Stimulated activated naive B cell treated with anti-CD40 and anti-IgM and Interleukin-4, amounts not matched to agents 10 μg/mL and 1 μg/mL and 100 μg/mL, for 72 hours (primary cell): ENCODE measurements around the gene CTDSPL.

ENCODE experiments used
- ATAC-seq, 2 donors: fragments of 150-1000 bp; cut with Tn5 transposase; replicated peaks; 2 replicates each; pipeline ENCODE4 v1.10.0; 2021; ENCODE audit warnings: moderate library complexity in 1 of 2
- DNase-seq: peaks from one replicate; pipeline ENCODE4 v3.0.0; 2021
- H3K27ac Mint-ChIP-seq: one replicate; pipeline ENCODE4 v1.8.0; 2022; ENCODE audit warnings: mild to moderate bottlenecking, mixed read lengths
- H3K27me3 Mint-ChIP-seq, 2 donors: one replicate each; pipeline ENCODE4 v1.8.0; 2022; ENCODE audit warnings: mixed read lengths in 2 of 2
- H3K36me3 Mint-ChIP-seq, 2 donors: one replicate each; pipeline ENCODE4 v1.8.0; 2022; ENCODE audit warnings: mixed read lengths in 2 of 2, mild to moderate bottlenecking in 1 of 2
- H3K4me1 Mint-ChIP-seq, 2 donors: one replicate each; pipeline ENCODE4 v1.8.0; 2022; ENCODE audit warnings: mixed read lengths in 2 of 2, mild to moderate bottlenecking in 1 of 2
- H3K4me3 Mint-ChIP-seq, 2 donors: one replicate each; pipeline ENCODE4 v1.8.0; 2022; ENCODE audit warnings: mild to moderate bottlenecking in 2 of 2, mixed read lengths in 2 of 2, moderate library complexity in 1 of 2
- H3K9me3 Mint-ChIP-seq, 2 donors: one replicate each; pipeline ENCODE4 v1.8.0; 2022; ENCODE audit warnings: mixed read lengths in 2 of 2, mild to moderate bottlenecking in 1 of 2

CTDSPL gene

DNA sequence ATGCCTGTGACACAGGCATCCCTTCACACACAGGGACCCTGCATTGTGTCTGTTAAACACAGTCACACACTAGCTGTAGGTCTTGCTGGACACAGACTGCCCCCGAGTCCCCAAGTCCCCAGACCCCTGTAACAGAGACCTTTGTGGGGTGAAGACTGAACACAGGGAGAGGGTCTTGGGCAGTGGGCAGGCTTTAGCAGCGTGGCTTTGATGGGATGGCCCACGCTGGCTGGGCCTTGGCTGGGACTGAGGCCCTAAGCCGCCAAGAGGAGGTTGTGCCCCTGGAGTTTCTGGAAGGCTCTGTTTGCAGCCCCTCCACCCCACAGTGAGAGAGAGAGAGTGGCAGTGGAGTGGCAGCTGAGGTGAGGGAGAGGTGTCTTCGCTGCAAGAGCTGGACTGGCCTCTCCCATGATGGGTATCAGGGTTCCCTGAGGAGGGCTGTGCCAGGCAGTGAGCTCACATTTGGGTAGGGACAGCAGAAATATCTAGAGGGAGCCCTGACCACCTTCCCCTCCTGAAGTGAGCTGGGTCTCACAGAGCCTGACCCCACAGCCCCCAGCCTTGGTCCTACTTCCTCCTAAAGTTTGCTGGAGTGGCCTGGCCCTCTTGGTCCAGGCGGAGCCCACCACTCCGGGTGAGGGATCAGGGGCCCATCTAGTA lies 128.3 kb downstream of the CTDSPL start:
- H3K9me3 Mint-ChIP-seq: no peaks in the 10 kb centered on the region

DNA sequence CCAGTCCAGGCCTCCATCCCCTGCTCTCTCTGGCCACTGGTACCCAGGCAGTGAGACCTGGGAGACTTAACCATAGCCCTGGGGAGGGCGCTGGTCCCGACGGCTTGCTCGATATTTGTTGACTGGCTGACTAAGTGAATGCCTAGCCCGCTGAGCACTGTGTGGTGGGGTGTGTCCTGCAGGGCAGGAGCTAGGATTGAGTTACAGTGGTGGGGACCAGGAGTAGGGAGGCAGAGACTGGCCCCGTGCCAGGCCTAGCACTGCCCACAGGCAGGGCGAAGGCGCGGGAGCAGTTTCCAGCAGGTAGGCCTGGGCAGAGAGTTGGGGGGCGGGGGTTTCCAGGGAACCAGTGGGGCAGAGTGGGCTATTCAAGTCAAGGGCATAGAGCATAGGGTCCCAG lies 128.8 kb downstream of the CTDSPL start, which contains the start of gene VILL:
TSS of gene VILL (plus strand) at position 260 of the 400 bp plus-strand sequence. CDS start 2,887 bp downstream, outside the sequence.
- Mint-ChIP-seq H3K9me3 (no peaks in the 10 kb centered on the region), H3K4me3 (no peak within 1 kb of the TSS), H3K27me3 (no peaks in the 10 kb centered on the region), H3K36me3 (peaks cover under 1 to 2% of the 10 kb centered on the region in 2 donors), H3K27ac (peak within 1 kb of the TSS; percentile 47), H3K4me1 (peaks cover 14 to 23% of the 10 kb centered on the region in 2 donors)
- DNase-seq (no peak), ATAC-seq (no peak)

More for the DNA sequence above, 128.3 kb downstream of the CTDSPL start:
- H3K4me1 Mint-ChIP-seq: peaks cover 11 to 17% of the 10 kb centered on the region in 2 donors
- H3K4me3 Mint-ChIP-seq: no peak overlapping the region
- H3K27me3 Mint-ChIP-seq: no peaks in the 10 kb centered on the region
- no peak for DNase-seq
- ATAC-seq: no peak
- H3K36me3 Mint-ChIP-seq: no peaks in the 10 kb centered on the region
- H3K27ac Mint-ChIP-seq: no peak overlapping the region

DNA sequence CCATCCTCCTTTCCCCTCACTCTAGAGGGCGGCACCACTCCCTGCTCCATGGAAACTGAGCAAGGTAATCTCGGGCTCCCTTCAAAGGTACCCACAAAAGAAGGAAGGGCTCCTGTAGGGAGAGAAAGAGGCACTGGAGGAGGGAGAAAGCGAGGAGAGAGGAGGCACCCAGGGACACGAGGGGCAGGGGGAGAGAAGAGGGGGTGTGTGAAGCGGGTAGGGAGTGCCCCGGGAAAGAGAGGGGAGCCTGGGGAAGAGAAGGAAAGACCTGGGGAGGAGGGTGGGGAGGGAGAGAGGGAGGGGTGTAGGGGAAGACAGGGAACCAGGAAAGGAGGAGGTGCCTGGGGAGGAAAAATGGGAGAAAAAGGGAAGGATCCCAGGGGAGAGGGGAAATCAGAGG lies 129.4 kb downstream of the CTDSPL start:
- no peaks in the 10 kb centered on the region for H3K27me3 Mint-ChIP-seq

DNA sequence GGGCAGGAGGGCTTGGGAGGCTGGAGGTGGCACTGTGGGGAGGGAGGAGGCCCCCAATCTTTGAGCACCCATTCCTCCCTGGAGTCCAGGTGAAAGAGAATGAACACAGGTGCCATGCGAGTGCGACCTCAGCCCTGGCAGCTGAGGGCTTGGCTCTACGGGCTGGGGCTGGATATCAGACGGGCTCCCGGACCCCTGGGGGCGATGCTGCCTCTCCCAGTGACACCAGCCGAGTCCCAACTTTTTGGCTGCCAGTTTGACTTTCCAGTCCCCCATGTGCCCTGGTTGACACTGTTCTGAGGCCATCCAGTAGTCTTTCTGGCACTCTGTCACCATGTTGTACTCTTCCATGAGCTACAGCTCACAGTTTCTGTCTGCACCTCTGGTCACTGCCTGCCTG lies 130.1 kb downstream of the CTDSPL start:
- ATAC-seq (no peak), DNase-seq (no peak)
- H3K27ac Mint-ChIP-seq: peak overlapping the region; percentile 47
- H3K4me1 Mint-ChIP-seq: peaks cover 20 to 34% of the 10 kb centered on the region in 2 donors
- H3K9me3 Mint-ChIP-seq: peaks cover 0 to 3% of the 10 kb centered on the region in 2 donors
- H3K4me3 Mint-ChIP-seq: no peak overlapping the region
- peaks cover 12 to 14% of the 10 kb centered on the region in 2 donors for H3K36me3 Mint-ChIP-seq
- no peaks in the 10 kb centered on the region for H3K27me3 Mint-ChIP-seq

More for the DNA sequence above, 129.4 kb downstream of the CTDSPL start:
- DNase-seq (no peak), ATAC-seq (no peak)
- Mint-ChIP-seq H3K4me1 (peaks cover 17 to 27% of the 10 kb centered on the region in 2 donors), H3K36me3 (peaks cover 5 to 7% of the 10 kb centered on the region in 2 donors), H3K9me3 (no peaks in the 10 kb centered on the region), H3K27ac (no peak overlapping the region), H3K4me3 (no peak overlapping the region)

DNA sequence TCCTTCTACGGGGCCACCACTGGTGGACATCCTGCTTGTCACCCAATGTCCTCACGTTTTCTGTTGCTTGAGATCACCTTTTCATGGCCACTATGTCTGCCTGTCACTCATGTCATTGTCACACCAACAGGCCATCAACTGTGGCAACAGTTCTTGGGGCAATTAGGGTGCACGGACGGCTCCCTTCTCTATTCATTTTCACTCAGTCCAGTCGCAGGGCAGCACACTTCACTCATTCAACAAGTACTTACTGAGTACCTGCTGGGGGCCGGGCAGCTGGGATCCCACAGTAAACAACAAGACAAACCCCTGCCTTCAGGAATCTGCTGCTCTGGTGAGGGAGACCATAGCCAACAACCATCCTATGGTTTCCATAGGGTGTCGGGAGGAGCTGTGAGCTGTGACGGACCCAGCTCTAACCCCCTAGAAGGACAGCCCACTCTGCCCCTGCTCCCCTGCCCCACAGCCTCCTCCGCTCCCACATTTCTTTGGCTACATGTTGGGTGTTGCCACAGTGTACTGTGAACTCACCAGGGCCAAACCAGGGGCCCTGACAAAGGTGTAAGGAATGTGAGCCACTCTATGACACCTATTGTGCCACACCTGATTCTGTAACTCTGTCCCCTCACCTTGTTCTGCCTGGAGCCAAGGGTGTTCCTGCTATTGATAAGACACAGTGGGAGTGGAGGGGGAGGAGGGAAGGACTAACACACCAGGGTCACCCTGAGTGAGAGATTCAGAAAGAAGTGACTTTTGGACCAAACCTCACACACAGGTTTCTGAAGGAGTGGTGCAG lies 130.8 kb downstream of the CTDSPL start:
- Mint-ChIP-seq H3K27ac (no peak overlapping the region), H3K36me3 (peaks cover 17 to 20% of the 10 kb centered on the region in 2 donors), H3K9me3 (peaks cover 0 to 3% of the 10 kb centered on the region in 2 donors), H3K4me3 (no peak overlapping the region), H3K4me1 (peaks cover 26 to 40% of the 10 kb centered on the region in 2 donors), H3K27me3 (no peaks in the 10 kb centered on the region)
- no peak for ATAC-seq
- DNase-seq: no peak

DNA sequence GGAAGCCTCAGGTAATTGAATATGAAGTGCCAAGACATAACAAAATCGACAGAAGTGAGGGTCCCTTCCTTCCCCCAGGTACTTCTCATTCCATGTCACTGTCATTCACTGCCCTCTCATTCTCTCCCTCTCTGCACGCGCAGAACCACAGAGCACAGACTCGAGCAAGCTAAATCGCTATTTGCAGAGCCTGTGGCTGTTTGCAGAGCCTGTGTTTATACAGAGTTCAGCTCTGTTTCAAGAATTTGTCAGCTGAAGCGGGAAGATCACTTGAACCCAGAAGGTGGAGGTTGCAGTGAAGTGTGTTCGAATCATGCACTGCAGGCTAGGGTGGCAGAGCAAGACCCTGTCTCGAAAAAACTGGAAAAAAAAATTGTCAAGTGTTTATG lies 131.4 kb downstream of the CTDSPL start:
- Mint-ChIP-seq H3K27me3 (no peaks in the 10 kb centered on the region), H3K9me3 (peaks cover 0 to 3% of the 10 kb centered on the region in 2 donors), H3K36me3 (peaks cover 17 to 20% of the 10 kb centered on the region in 2 donors), H3K27ac (peak overlapping the region; percentile 4), H3K4me3 (peak overlapping the region; percentile 23 to 91), H3K4me1 (peaks cover 28 to 42% of the 10 kb centered on the region in 2 donors)
- no peak for DNase-seq
- no peak for ATAC-seq

DNA sequence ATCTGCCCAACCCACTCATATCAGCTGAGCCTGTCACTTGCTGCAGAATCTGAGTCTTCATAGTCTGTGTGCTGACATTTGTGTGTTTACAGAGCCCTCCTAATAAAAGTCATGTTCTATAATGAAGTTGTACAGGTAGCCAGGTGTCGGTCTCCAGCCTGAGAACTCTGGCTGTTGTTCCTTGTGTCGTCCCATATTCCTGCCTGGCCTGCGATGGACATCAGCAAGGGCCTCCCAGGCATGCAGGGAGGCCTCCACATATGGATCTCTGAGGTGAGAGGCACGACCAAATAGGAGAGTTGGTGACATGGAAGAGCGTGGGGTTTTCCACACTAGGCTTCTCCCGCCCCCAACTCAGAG lies 131.8 kb downstream of the CTDSPL start:
- H3K9me3 Mint-ChIP-seq: peaks cover 0 to 3% of the 10 kb centered on the region in 2 donors
- H3K4me1 Mint-ChIP-seq: peaks cover 32 to 46% of the 10 kb centered on the region in 2 donors
- peaks cover 17 to 20% of the 10 kb centered on the region in 2 donors for H3K36me3 Mint-ChIP-seq
- peak overlapping the region; percentile 91 to 96 for H3K4me3 Mint-ChIP-seq
- ATAC-seq (no peak), DNase-seq (no peak)
- H3K27me3 Mint-ChIP-seq: no peaks in the 10 kb centered on the region
- peak overlapping the region; percentile 96 for H3K27ac Mint-ChIP-seq

DNA sequence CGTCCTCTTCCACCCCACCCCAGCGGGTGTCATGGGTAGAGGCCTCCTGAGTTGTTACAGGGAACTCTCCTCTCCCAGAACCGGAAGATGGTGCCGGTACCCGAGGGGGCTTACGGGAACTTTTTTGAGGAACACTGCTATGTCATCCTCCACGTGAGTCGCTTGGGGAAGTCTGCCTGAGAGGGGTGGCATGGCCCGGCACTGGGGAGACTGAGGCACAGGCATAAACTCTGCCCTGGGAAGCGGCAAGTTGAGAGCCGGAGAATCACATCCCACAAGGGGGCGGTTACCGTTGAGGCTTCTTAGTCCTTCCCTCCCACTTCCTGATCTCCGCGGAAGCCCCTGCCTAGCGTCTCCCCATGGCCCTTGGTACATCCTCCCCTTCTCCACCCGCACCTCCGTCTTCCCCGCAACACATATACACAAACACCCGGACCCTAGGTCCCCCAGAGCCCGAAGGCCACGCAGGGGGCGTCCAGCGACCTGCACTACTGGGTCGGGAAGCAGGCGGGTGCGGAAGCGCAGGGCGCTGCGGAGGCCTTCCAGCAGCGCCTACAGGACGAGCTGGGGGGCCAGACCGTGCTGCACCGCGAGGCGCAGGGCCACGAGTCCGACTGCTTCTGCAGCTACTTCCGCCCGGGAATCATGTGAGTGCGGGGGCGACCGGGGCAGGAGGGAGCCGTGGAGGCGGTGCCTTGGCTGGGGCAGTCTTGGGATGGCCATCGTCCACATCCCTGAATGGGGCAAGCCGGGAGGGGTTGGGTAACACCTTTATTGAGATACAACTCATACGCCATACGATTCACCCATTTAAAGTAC lies 132.3 kb downstream of the CTDSPL start:
- Mint-ChIP-seq H3K27ac (peak overlapping the region; percentile 96), H3K4me1 (peaks cover 35 to 52% of the 10 kb centered on the region in 2 donors)

DNA sequence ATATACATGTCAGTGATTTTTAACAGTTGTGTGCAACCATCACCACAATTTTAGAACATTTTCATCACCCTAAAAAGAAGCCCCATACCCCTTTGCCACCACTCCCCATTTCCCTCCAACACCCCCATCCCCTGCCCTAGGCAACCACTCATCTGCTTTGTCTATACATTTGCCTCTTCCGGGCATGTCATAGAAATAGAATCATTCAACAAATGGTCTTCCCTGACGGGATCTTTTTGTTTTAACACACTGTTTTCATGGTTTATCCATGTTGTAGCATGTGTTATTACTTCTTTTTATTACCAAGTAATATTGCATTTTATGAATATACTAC lies 132.9 kb downstream of the CTDSPL start:
- no peaks in the 10 kb centered on the region for H3K27me3 Mint-ChIP-seq
- H3K9me3 Mint-ChIP-seq: peaks cover 0 to 3% of the 10 kb centered on the region in 2 donors
- peak overlapping the region; percentile 91 to 96 for H3K4me3 Mint-ChIP-seq
- peak; percentile 0 to 5 for ATAC-seq
- no peak for DNase-seq
- H3K27ac Mint-ChIP-seq: peak overlapping the region; percentile 96
- H3K36me3 Mint-ChIP-seq: peaks cover 17 to 26% of the 10 kb centered on the region in 2 donors
- H3K4me1 Mint-ChIP-seq: peaks cover 41 to 57% of the 10 kb centered on the region in 2 donors

More for the DNA sequence above, 132.3 kb downstream of the CTDSPL start:
- H3K9me3 Mint-ChIP-seq: peaks cover 0 to 3% of the 10 kb centered on the region in 2 donors
- DNase-seq: peak; percentile 77
- ATAC-seq: peak; percentile 80
- H3K36me3 Mint-ChIP-seq: peaks cover 17 to 20% of the 10 kb centered on the region in 2 donors
- no peaks in the 10 kb centered on the region for H3K27me3 Mint-ChIP-seq
- H3K4me3 Mint-ChIP-seq: peak overlapping the region; percentile 91 to 96

DNA sequence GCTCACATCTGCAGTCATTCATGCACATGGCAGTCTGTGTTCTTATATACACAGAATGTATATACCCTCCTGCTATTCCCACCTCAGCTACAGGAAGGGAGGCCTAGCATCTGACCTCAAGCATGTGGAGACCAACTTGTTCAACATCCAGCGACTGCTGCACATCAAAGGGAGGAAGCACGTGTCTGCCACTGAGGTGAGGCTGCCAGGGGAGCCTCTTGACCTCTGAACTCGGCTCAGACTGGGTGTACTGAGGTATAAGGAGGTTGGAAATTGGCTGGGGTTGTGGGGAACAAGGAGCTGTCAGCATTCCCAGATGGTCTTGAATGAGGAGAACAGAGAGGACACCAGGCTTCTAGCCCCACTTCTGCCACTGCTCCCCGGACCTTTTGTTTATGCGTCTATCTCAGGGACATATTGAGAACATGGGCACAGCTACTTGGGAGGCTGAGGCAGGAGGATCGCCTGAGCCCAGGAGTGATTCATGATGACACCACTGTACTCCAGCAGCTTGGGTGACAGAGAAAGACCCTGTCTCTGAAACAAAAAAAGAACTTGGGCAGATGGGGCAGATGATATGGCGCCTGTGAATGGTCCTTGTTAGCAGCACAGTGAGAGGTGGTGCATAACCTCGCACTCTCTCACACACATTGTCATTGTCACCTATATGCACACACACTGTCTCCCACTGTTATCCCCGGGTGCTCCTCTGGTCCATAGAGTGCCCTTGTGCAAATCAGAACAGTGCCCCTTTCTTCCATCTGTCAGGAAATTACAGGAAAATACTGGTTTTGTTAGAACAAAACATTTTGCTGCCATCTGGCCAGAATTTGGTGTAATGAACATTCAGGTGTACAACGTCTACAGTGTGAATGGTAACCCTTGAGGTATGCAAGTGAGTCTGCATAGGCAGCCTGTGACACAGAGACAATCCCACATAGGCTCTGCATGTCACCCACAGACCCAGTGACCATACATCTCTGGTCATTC lies 134.3 kb downstream of the CTDSPL start:
- Mint-ChIP-seq H3K27me3 (no peaks in the 10 kb centered on the region), H3K4me3 (no peak overlapping the region), H3K9me3 (peaks cover 0 to 3% of the 10 kb centered on the region in 2 donors), H3K36me3 (peaks cover 22 to 38% of the 10 kb centered on the region in 2 donors), H3K4me1 (peaks cover 45 to 57% of the 10 kb centered on the region in 2 donors), H3K27ac (peak overlapping the region; percentile 76)
- DNase-seq (no peak), ATAC-seq (no peak)

DNA sequence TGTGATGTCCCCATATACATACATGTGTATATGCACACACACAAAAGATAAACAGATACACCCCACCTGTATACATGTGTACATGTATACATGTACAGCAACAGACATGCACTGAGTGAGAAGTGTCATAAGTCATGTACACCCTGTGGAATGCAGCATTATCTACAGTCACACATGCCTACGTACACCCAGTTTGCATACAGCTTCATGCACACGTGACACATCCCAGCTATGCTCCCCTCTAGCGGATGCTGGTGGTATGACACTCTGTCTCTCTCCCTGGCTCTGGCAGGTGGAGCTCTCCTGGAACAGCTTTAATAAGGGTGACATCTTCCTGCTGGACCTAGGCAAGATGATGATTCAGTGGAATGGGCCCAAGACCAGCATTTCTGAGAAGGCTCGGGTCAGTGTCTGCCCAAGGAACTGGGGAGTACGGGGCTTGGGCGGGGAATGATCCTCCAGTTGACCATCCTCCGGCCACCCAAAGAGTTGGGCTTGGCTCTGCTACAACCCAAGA lies 135.2 kb downstream of the CTDSPL start:
- peaks cover 26 to 41% of the 10 kb centered on the region in 2 donors for H3K36me3 Mint-ChIP-seq
- peaks cover 45 to 57% of the 10 kb centered on the region in 2 donors for H3K4me1 Mint-ChIP-seq
- ATAC-seq (peak; percentile 47 to 50), DNase-seq (peak; percentile 70)
- no peaks in the 10 kb centered on the region for H3K27me3 Mint-ChIP-seq
- H3K4me3 Mint-ChIP-seq: peak overlapping the region in 1 of 2 donors; percentile 27
- H3K9me3 Mint-ChIP-seq: peaks cover 0 to 3% of the 10 kb centered on the region in 2 donors
- peak overlapping the region; percentile 68 for H3K27ac Mint-ChIP-seq

DNA sequence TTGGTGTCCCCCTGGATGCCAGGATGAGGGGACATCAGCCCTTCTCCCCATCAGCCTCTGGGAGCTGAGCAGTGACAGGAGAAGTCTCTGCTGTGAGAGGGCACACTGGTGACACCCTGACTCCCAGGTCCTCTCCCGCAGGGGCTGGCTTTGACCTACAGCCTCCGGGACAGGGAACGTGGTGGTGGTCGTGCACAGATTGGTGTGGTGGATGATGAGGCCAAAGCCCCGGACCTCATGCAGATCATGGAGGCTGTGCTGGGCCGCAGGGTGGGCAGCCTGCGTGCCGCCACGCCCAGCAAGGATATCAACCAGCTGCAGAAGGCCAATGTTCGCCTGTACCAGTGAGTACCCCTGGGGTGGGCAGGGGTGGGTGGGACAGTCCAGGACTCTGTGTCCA lies 135.7 kb downstream of the CTDSPL start:
- Mint-ChIP-seq H3K4me3 (no peak overlapping the region), H3K9me3 (peaks cover 0 to 3% of the 10 kb centered on the region in 2 donors), H3K36me3 (peaks cover 28 to 45% of the 10 kb centered on the region in 2 donors), H3K27ac (no peak overlapping the region), H3K4me1 (peaks cover 45 to 57% of the 10 kb centered on the region in 2 donors), H3K27me3 (no peaks in the 10 kb centered on the region)
- DNase-seq (no peak), ATAC-seq (no peak)
